Measurements from ENCODE around the gene MMP10.

DNA sequence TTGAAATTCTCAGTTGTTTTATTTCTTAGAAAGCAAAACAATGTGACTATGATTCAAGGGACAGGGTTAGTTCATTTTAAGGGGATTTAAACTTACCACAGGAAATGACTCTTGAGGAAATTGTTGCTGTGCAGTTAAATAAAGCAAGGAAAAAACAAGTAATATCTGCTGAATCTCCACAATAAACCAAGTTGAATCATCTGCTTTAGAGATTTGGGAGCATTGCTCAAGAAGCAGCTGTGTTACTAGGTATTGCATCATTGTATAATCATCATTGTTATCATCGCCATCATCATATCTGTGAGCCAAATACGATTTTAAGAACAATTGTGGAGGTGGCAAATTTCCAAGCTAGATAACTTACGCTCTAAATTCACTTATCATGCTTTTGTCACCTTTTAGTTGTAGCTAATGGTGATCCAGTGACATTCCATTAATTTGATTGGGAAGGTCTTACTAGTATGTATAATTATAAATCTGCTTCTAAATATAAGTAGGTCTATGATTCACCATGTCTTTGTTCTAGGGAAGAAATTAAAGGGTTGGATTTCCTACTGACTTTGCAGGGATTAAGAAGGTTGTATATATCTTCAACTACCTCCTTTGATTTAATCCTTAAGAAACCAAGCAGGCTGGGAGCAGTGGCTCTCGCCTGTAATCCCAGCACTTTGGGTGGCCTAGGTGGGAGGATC lies 19.9 kb downstream of the MMP10 start:
- TF ChIP-seq, protein P1, sequence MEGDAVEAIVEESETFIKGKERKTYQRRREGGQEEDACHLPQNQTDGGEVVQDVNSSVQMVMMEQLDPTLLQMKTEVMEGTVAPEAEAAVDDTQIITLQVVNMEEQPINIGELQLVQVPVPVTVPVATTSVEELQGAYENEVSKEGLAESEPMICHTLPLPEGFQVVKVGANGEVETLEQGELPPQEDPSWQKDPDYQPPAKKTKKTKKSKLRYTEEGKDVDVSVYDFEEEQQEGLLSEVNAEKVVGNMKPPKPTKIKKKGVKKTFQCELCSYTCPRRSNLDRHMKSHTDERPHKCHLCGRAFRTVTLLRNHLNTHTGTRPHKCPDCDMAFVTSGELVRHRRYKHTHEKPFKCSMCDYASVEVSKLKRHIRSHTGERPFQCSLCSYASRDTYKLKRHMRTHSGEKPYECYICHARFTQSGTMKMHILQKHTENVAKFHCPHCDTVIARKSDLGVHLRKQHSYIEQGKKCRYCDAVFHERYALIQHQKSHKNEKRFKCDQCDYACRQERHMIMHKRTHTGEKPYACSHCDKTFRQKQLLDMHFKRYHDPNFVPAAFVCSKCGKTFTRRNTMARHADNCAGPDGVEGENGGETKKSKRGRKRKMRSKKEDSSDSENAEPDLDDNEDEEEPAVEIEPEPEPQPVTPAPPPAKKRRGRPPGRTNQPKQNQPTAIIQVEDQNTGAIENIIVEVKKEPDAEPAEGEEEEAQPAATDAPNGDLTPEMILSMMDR (IDR thresholded peaks at IDR 0.05): no peak
- TF ChIP-seq EZH2phosphoT487 (IDR thresholded peaks at IDR 0.05) (no peak), EZH2 (IDR thresholded peaks at IDR 0.05) (no peak)

Data from neural progenitor cell (in vitro differentiated cells).